H1 (cell line): ENCODE measurements around the gene CEP57L1.

ENCODE experiments used
- ASH2L ChIP-seq: fragments of 200-600, 300-600 bp; sonication (generic); IDR thresholded peaks from one replicate; pipeline ENCODE4 v1.7.1; 2017; ENCODE audit warnings: low read length
- BRCA1 ChIP-seq: IDR thresholded peaks from 2 replicates; pipeline ENCODE4 v1.6.1; 2012; ENCODE audit warnings: low read depth, low read length, improper control_type of control experiment
- CREB1 ChIP-seq: IDR thresholded peaks from 2 replicates; pipeline ENCODE4 v1.6.1; 2012; ENCODE audit warnings: inconsistent platforms
- EZH2 ChIP-seq: fragments of 200-600 bp; sonication (generic); IDR thresholded peaks from 2 replicates; pipeline ENCODE4 v1.7.1; 2012; ENCODE audit warnings: low read depth, mild to moderate bottlenecking, moderate library complexity, low read length, inconsistent platforms; ENCODE audit not compliant: severe bottlenecking
- POLR2A ChIP-seq, 2 experiments: IDR thresholded peaks; 1 replicate in 1 of 2; 2 replicates in 1 of 2; pipeline ENCODE4 v1.6.1; 2011; ENCODE audit warnings: low read depth in 2 of 2, low read length in 2 of 2, mild to moderate bottlenecking in 2 of 2; ENCODE audit errors: control extremely low read depth in 1 of 2
- ZNF274 ChIP-seq: IDR thresholded peaks from 2 replicates; pipeline ENCODE4 v1.7.0; 2012; ENCODE audit warnings: low read length, borderline replicate concordance; ENCODE audit errors: extremely low read depth
- TF ChIP-seq, protein P1 (sequence below), 3 experiments: IDR thresholded peaks; 1 replicate in 2 of 3; 2 replicates in 1 of 3; pipeline versions ENCODE4 v1.5.1 to v1.6.1; 2011; ENCODE audit warnings: low read length in 3 of 3, mild to moderate bottlenecking in 3 of 3, inconsistent platforms in 2 of 3, low read depth in 1 of 3, moderate library complexity in 1 of 3; ENCODE audit not compliant: insufficient read depth in 1 of 3; ENCODE audit errors: control extremely low read depth in 1 of 3
- TF ChIP-seq, protein P2 (sequence below): IDR thresholded peaks from 2 replicates; pipeline ENCODE4 v1.6.1; 2011; ENCODE audit warnings: low read depth, mild to moderate bottlenecking, low read length; ENCODE audit not compliant: insufficient read depth

DNA sequence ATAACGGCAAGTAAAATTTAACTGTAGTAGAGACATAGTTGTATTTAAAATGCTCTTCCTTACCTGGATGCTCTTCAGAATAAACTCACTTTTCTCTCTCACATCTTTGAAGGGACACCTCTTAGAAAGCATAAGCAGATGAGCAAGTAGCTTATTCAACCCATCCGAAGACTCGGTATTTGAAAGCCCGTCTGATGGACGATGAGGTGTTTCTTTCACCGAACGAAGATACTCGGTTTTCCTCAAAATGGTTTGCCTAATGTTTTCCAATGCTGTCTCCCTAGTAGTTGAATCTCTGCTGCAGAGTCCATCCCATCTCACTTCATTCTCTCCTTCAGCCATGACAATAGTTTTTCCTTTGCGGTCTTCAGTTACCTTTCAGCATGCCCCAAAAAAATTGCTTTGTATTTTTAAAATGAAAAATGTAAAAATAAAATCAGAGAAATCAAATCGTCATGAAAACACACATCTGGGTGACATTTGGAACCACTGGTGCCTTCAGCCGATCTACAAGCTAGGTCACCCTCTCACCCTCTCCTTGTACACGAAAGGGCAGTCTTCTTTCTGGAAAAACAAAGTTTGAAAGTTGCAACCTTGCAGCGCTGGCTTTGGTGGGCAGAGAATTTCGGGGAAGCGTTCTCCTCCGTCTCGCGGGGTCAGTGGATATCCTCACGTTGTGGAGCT, 1.4 kb upstream of the CEP57L1 start:
- no peak for TF ChIP-seq EZH2
- TF ChIP-seq, protein P1, sequence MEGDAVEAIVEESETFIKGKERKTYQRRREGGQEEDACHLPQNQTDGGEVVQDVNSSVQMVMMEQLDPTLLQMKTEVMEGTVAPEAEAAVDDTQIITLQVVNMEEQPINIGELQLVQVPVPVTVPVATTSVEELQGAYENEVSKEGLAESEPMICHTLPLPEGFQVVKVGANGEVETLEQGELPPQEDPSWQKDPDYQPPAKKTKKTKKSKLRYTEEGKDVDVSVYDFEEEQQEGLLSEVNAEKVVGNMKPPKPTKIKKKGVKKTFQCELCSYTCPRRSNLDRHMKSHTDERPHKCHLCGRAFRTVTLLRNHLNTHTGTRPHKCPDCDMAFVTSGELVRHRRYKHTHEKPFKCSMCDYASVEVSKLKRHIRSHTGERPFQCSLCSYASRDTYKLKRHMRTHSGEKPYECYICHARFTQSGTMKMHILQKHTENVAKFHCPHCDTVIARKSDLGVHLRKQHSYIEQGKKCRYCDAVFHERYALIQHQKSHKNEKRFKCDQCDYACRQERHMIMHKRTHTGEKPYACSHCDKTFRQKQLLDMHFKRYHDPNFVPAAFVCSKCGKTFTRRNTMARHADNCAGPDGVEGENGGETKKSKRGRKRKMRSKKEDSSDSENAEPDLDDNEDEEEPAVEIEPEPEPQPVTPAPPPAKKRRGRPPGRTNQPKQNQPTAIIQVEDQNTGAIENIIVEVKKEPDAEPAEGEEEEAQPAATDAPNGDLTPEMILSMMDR (IDR thresholded peaks at IDR 0.05; ENCODE audit: control extremely low read depth in 1 of 3, insufficient read depth in 1 of 3, low read depth in 1 of 3, low read length in 3 of 3) = no peak
- no peak for TF ChIP-seq BRCA1
- TF ChIP-seq POLR2A (IDR thresholded peaks at IDR 0.05; ENCODE audit: control extremely low read depth in 1 of 2, low read depth in 2 of 2, low read length in 2 of 2) = no peak
- TF ChIP-seq ASH2L = no peak
- TF ChIP-seq, protein P2, sequence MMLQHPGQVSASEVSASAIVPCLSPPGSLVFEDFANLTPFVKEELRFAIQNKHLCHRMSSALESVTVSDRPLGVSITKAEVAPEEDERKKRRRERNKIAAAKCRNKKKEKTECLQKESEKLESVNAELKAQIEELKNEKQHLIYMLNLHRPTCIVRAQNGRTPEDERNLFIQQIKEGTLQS = no peak
- TF ChIP-seq CREB1 = no peak
- TF ChIP-seq ZNF274 = no peak
